Nephron (organoid): ENCODE results near the gene SLCO2B1.
A peak's percentile ranks its signal among the peaks of the same experiment; 100 is the strongest.

Source experiments
- H3K27ac Mint-ChIP-seq, 3 experiments: 2 replicates each; pipeline ENCODE4 v1.8.0; 2020; ENCODE audit warnings: mixed read lengths in 3 of 3, mild to moderate bottlenecking in 2 of 3, moderate library complexity in 1 of 3
- H3K27me3 Mint-ChIP-seq: 2 replicates; pipeline ENCODE4 v1.8.0; 2021; ENCODE audit warnings: low read depth, mild to moderate bottlenecking, moderate library complexity, mixed read lengths
- H3K36me3 Mint-ChIP-seq: 2 replicates; pipeline ENCODE4 v1.8.0; 2020; ENCODE audit warnings: low read depth, mixed read lengths
- H3K4me1 Mint-ChIP-seq: 2 replicates; pipeline ENCODE4 v1.8.0; 2020; ENCODE audit warnings: mixed read lengths
- H3K4me3 Mint-ChIP-seq, 3 experiments: 2 replicates each; pipeline ENCODE4 v1.8.0; 2020; ENCODE audit warnings: mild to moderate bottlenecking in 3 of 3, mixed read lengths in 3 of 3, moderate library complexity in 2 of 3
- H3K9me3 Mint-ChIP-seq: 2 replicates; pipeline ENCODE4 v1.8.0; 2020; ENCODE audit warnings: mixed read lengths
- TF ChIP-seq, protein P1 (sequence below), 3 experiments: fragments of 200-600 bp; sonication (generic); IDR thresholded peaks; one replicate each; pipeline ENCODE4 v1.5.0; 2021; ENCODE audit warnings: antibody characterized with exemption in 3 of 3; ENCODE audit not compliant: unreplicated experiment in 3 of 3

SLCO2B1 gene

DNA sequence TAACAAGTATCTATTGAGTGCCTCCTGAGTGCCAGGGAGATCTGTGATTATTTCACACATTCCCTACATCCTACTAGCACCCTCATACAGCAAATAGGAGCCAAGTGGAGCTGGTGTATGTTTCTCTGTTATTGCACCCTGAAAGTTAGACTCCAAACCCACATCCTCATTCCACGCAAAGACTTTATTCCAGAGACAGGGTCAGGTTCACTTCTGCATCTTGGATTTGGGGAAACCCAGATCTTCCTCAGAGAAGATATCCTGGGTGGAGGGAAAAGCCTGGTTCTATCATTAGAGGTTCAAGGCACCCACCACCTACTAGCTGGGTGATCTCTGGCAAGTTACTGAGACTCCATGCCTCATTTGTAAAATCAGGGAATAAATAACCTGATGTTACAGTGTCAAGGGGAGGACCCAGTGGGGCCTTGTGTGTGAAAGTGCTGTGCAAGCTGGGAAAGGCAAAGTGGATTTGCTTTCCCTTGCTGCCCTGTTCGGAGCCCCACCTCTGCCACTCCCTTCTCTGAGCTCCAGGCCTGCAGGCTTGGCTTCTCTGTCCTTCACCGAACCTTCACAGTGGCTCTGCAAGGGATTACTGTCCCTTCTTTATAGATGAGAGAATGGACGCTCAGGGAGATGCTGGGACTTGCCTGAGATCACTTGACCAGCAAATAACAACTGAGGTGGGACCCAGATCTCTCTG lies 991 bp upstream of the SLCO2B1 start:
- H3K27ac Mint-ChIP-seq: no peak overlapping the region
- H3K9me3 Mint-ChIP-seq: no peaks in the 10 kb centered on the region
- no peak overlapping the region for H3K4me3 Mint-ChIP-seq
- H3K4me1 Mint-ChIP-seq: peaks cover 30% of the 10 kb centered on the region
- no peaks in the 10 kb centered on the region for H3K36me3 Mint-ChIP-seq
- TF ChIP-seq, protein P1, sequence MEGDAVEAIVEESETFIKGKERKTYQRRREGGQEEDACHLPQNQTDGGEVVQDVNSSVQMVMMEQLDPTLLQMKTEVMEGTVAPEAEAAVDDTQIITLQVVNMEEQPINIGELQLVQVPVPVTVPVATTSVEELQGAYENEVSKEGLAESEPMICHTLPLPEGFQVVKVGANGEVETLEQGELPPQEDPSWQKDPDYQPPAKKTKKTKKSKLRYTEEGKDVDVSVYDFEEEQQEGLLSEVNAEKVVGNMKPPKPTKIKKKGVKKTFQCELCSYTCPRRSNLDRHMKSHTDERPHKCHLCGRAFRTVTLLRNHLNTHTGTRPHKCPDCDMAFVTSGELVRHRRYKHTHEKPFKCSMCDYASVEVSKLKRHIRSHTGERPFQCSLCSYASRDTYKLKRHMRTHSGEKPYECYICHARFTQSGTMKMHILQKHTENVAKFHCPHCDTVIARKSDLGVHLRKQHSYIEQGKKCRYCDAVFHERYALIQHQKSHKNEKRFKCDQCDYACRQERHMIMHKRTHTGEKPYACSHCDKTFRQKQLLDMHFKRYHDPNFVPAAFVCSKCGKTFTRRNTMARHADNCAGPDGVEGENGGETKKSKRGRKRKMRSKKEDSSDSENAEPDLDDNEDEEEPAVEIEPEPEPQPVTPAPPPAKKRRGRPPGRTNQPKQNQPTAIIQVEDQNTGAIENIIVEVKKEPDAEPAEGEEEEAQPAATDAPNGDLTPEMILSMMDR (IDR thresholded peaks at IDR 0.05; ENCODE audit: unreplicated experiment in 3 of 3): no peak
- no peaks in the 10 kb centered on the region for H3K27me3 Mint-ChIP-seq

DNA sequence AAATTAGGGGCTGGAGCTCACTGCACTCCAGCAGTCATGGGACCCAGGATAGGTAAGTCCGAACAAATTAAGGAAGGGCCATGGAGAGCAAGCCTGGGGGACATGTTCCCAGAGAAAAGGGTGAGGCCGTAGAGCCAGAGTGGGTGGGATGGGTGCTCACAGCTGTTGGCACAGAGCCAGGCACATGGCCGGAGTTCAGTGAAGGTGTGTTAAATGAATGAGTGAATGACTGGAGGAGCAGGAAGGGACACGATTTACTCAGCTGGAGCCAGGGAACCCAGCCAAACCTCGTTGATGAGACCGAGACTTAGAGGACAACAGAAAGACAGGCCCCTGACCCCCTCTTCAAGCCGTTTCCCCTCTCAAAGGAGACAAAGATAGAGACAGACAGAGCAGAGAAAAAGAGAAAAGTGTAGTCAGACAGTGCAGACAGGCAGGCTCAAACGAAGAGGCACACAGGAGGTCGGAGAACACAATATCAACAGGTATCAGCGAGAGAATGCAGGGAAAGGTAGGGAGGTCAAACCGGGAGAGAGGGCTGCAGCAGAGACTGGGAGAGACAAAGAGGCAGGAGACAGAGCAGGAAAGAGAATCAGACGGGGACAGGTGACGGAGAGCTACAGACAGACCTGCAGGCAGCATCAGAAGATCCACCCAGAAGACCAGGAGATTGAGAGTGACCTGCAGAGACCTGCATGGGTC lies 590 bp downstream of the SLCO2B1 start:
- Mint-ChIP-seq H3K27ac (peak overlapping the region in 2 of 3 experiments; percentile 29 to 39), H3K4me3 (no peak overlapping the region), H3K36me3 (no peaks in the 10 kb centered on the region), H3K27me3 (peaks cover 3% of the 10 kb centered on the region), H3K4me1 (peaks cover 45% of the 10 kb centered on the region), H3K9me3 (no peaks in the 10 kb centered on the region)
- TF ChIP-seq, protein P1 (IDR thresholded peaks at IDR 0.05; ENCODE audit: unreplicated experiment in 3 of 3): no peak

DNA sequence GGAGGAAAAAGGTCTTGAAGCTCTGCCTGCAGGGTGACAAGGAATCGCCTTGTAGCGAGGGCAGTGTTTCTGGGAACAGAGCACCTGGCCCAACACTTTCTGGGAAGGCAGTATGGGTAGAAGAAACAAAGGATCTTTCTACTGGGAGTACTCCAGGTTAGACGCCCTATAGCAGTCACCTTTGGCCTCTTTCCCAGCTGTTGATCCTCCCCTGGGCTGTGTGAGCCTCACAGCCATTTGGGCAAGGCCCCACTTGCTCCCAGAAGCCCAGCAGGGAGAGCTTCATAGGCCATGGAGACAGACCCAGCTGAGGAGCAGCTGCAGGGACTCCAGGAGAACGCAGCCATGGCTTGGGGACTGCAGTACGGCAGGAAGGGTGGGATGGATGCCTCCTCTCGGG lies 1.2 kb downstream of the SLCO2B1 start:
- H3K9me3 Mint-ChIP-seq: no peaks in the 10 kb centered on the region
- peaks cover 3% of the 10 kb centered on the region for H3K27me3 Mint-ChIP-seq
- peak overlapping the region in 2 of 3 experiments; percentile 29 to 39 for H3K27ac Mint-ChIP-seq
- no peak overlapping the region for H3K4me3 Mint-ChIP-seq
- TF ChIP-seq, protein P1 (IDR thresholded peaks at IDR 0.05; ENCODE audit: unreplicated experiment in 3 of 3): no peak
- peaks cover 45% of the 10 kb centered on the region for H3K4me1 Mint-ChIP-seq
- H3K36me3 Mint-ChIP-seq: no peaks in the 10 kb centered on the region

DNA sequence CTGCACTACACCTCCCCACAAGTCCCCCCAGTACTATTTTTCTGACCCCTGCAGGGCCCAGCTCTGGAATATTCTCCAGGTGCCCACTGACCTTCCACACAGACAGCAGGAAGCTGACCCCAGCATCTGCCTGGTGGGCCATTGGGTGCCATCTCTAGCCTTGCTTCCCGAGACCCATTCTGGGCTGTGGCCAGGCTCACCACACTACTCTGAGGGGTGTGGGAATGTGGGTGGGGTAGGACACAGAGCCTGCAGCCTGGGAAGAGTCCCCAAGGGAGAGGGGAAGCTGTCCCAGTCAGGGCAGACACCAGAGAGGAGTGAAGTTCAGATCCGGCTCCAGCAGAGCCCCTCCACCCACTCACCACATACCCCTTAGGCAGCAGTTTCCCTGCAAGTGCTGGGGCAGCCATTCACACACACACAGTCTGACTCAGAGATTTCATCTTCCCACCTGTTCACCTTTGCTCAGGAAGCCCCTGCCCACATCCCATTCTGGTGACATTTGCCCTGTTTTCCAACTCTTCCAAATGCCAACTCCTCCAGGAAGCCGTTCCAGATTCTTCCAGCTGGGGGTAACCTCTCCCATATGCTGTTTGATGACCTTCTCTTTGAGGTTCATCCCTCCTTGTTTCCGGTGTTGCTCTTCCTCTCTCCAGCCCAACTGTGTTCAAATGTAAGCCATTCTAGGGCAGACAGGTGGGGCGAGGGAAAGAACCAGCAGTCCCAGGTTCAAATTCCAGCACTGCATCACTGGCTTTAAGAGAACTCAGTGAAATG lies 1.9 kb downstream of the SLCO2B1 start:
- TF ChIP-seq, protein P1 (IDR thresholded peaks at IDR 0.05; ENCODE audit: unreplicated experiment in 3 of 3): no peak
- H3K27ac Mint-ChIP-seq: peak overlapping the region in 2 of 3 experiments; percentile 29 to 81
- peaks cover 3% of the 10 kb centered on the region for H3K27me3 Mint-ChIP-seq
- no peak overlapping the region for H3K4me3 Mint-ChIP-seq
- H3K4me1 Mint-ChIP-seq: peaks cover 43% of the 10 kb centered on the region
- H3K9me3 Mint-ChIP-seq: no peaks in the 10 kb centered on the region
- H3K36me3 Mint-ChIP-seq: no peaks in the 10 kb centered on the region

DNA sequence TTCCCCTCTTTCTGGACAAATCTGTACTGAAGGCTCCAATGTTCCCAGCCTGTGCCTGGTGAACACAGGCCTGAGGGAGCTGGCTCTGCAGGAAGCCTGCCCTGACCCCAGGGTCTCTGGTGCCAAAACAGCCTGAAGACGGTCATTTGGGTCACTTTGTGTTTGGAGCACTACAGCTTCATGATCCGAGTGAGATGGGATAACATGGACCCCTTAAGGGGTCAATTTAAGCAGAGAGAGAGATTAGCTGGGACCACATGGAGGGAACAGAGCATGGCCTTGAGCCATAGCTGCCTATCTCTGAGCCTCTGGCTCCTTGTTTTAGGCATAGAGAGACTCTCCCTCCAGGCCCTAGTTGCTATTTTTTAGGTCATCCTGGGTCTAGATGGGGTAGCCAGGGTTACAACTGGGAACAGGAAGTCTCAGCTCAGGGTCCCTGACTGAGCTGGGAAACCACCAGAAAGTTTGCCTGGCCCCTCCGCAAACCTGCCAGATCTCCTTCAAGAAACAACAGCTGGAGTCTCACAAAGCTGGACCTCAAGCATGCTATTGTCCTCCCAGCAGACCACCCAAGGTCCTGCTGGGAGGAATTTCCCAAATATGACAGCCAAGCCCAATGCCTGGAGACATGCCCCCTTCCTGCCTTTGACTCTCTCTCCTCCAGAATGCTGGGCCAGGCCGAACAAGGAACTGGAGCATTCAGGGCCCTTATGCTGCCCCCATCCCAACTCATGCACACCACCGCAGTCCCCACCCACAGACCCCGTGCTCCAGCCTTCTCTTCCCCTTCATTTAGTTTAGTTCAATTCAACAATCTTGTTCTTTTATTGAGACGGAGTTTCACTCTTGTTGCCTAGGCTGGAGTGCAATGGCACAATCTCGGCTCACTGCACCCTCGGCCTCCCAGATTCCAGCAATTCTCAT lies 4.0 kb downstream of the SLCO2B1 start:
- H3K27me3 Mint-ChIP-seq: peaks cover 3% of the 10 kb centered on the region
- H3K4me3 Mint-ChIP-seq: peak overlapping the region in 2 of 3 experiments; percentile 10 to 12
- peak overlapping the region; percentile 66 to 95 (median 94) for H3K27ac Mint-ChIP-seq
- TF ChIP-seq, protein P1 (IDR thresholded peaks at IDR 0.05; ENCODE audit: unreplicated experiment in 3 of 3): no peak
- H3K36me3 Mint-ChIP-seq: no peaks in the 10 kb centered on the region
- H3K9me3 Mint-ChIP-seq: no peaks in the 10 kb centered on the region
- peaks cover 43% of the 10 kb centered on the region for H3K4me1 Mint-ChIP-seq
